Activated CD4-positive, alpha-beta T cell treated with anti-CD3 and anti-CD28 coated beads for 36 hours (primary cell): ENCODE measurements around the gene CFAP20. TPM values are rescaled to one million over a fixed set of nuclear protein-coding genes. Genes with fewer than 3 reads are reported as not detected.
A peak's percentile ranks its signal among the peaks of the same experiment; 100 is the strongest.

Source experiments
- ATAC-seq: fragments of 200-7000 bp; cut with Tn5 transposase; one replicate; pipeline ENCODE4 v1.10.0; 2021; ENCODE audit warnings: mild to moderate bottlenecking, moderate library complexity
- CTCF ChIA-PET: fragments of 350-600 bp; sonication (Branson Sonifier 250); formaldehyde crosslinking; loops from one replicate; lab custom pipeline; 2021; ENCODE audit warnings: antibody characterized with exemption; lab: Charles Lee
- POLR2A ChIA-PET: fragments of 350-600 bp; sonication (Branson Sonifier 250); formaldehyde crosslinking; loops from one replicate; lab custom pipeline; 2021; ENCODE audit warnings: antibody characterized with exemption, inconsistent platforms; lab: Charles Lee
- DNase-seq: peaks from one replicate; pipeline ENCODE4 v3.0.0-alpha.2; 2020
- H3K27ac Mint-ChIP-seq: one replicate; pipeline ENCODE4 v1.8.0; 2021; ENCODE audit warnings: mixed read lengths
- H3K27me3 Mint-ChIP-seq: one replicate; pipeline ENCODE4 v1.8.0; 2021; ENCODE audit warnings: mixed read lengths
- H3K36me3 Mint-ChIP-seq: one replicate; pipeline ENCODE4 v1.8.0; 2021; ENCODE audit warnings: low read depth, mixed read lengths
- H3K4me1 Mint-ChIP-seq: one replicate; pipeline ENCODE4 v1.8.0; 2021; ENCODE audit warnings: mixed read lengths
- H3K4me3 Mint-ChIP-seq: one replicate; pipeline ENCODE4 v1.8.0; 2021; ENCODE audit warnings: mild to moderate bottlenecking, moderate library complexity, mixed read lengths
- H3K9me3 Mint-ChIP-seq: one replicate; pipeline ENCODE4 v1.8.0; 2021; ENCODE audit warnings: low read depth, mixed read lengths
- intact Hi-C, 2 experiments: fragments of 100-400 bp; cut with DNase I in 1 of 2; cut with micrococcal nuclease in 1 of 2; formaldehyde crosslinking; loops; one replicate each; pipeline versions ENCODE4 v1.14.2 to v1.15.1; 2022 to 2024; cut with DNase I, micrococcal nuclease
- total RNA-seq, 2 experiments: library from RNA; stranded (reverse); gene quantifications; one replicate each; pipeline ENCODE4 v1.2.3, GENCODE V29; 2021

The CFAP20 gene
- total RNA-seq, 2 experiments from 2014 or later: 45.9 to 48.7 TPM

DNA sequence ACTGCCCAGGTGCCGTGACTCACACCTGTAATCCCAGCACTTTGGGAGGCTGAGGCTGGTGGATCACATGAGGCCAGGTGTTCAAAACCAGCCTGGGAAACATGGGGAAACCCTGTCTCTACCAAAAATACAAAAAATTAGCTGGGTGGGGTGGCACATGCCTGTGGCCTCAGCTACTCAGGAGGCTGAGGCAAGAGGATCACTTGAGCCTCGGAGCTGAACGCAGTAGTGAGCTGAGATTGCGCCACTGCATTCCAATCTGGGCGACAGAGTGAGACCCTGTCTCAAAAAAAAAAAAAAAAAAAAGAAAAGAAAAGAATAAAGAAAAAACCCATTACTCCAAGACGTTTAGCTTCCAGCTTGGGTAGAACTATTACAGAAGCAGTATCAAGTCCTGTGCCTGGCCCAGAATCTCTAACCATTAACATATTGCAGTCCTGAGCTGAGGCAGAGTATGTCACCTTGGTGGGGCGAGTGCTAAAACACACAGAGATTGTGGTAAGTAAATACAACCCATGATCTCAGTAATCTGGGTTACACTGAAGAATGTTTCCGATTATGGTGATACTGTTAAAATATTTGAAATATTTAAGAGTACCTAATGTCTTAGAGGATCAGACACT is 23.2 kb upstream of the CFAP20 start:
- no peak overlapping the region for H3K4me3 Mint-ChIP-seq
- H3K36me3 Mint-ChIP-seq: peaks cover 2% of the 10 kb centered on the region
- intact Hi-C loops: no loop called here
- ATAC-seq (no peak), DNase-seq (no peak)
- H3K4me1 Mint-ChIP-seq: no peaks in the 10 kb centered on the region
- POLR2A ChIA-PET: no interaction called here
- no peaks in the 10 kb centered on the region for H3K9me3 Mint-ChIP-seq
- no peaks in the 10 kb centered on the region for H3K27me3 Mint-ChIP-seq
- no peak overlapping the region for H3K27ac Mint-ChIP-seq
- CTCF ChIA-PET: interaction anchor here (0.6 kb wide), 1 partner anchor 146 kb away, joined by 4 read pairs; no protein-coding TSS in a partner anchor

DNA sequence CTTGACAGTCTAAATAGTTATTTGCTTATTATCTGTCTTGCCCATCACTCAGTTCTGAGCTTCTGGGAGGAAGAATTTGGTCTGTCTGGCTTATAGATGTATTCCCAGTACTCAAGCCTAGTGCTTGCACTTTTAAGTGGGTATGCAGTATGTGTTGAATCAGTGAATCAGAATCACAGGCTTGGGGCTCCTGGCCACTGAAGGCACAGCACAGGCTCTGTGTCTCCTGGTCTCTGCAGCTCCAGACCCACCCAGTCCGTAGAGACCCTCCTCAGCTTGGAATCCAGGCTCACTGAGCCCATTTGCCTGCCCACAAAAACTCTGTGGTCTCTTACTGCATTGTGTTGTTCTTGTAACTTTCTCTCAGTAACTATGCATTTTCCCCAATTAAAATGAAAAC is 19.3 kb upstream of the CFAP20 start:
- intact Hi-C loops: no loop called here

DNA sequence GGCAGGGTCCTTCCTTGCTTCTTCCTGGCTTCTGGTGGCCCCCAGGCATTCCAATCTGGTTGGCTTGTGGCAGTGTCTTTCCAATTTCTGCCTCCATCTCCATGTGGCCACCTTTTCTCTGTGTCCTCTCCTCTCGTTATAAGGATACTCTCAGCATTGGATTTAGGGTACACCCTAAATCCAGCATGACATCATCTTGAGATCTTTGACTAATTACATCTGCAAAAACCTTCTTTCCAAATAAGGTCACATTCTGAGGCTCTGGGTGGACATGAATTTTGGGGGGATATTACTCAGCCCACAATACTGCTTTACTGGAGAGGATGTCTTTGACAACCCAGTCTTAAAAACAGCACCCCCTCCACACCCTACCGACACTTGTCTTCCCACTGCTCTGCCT is 18.9 kb upstream of the CFAP20 start:
- POLR2A ChIA-PET: no interaction called here
- intact Hi-C loops: no loop called here
- Mint-ChIP-seq H3K9me3 (no peaks in the 10 kb centered on the region), H3K27ac (no peak overlapping the region), H3K4me3 (no peak overlapping the region), H3K36me3 (peaks cover 5% of the 10 kb centered on the region), H3K4me1 (no peaks in the 10 kb centered on the region), H3K27me3 (no peaks in the 10 kb centered on the region)
- ATAC-seq: no peak
- no peak for DNase-seq
- CTCF ChIA-PET: interaction anchor here (1.0 kb wide), 1 partner anchor 51 kb away, joined by 4 read pairs; no protein-coding TSS in a partner anchor

More for the DNA sequence above, 19.3 kb upstream of the CFAP20 start:
- ChIA-PET CTCF (interaction anchor here (1.0 kb wide), 1 partner anchor 51 kb away, joined by 4 read pairs; no protein-coding TSS in a partner anchor), POLR2A (no interaction called here)
- DNase-seq: no peak
- Mint-ChIP-seq H3K9me3 (no peaks in the 10 kb centered on the region), H3K4me1 (no peaks in the 10 kb centered on the region), H3K36me3 (peaks cover 5% of the 10 kb centered on the region), H3K27me3 (no peaks in the 10 kb centered on the region), H3K27ac (no peak overlapping the region), H3K4me3 (no peak overlapping the region)
- ATAC-seq: no peak

DNA sequence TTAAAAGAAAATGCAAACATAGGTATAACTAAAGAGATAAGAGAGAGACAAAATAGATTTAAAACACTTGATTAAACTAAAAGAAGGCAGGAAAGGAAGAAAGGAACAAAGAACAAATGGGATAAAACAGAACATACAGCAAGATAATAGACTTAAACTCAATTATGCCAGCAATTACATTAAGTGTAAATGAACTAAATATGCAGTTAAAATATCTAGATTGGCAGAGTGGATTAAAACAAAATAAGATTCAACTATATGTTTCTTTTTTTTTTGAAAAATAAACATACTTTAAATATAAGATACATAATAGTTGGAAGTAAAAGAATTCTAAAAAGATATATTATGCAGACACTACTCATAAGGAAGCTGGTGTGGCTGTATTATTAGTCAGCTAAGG is 9.7 kb upstream of the CFAP20 start:
- Mint-ChIP-seq H3K4me3 (no peak overlapping the region), H3K9me3 (peaks cover 2% of the 10 kb centered on the region), H3K4me1 (no peaks in the 10 kb centered on the region), H3K36me3 (peaks cover 17% of the 10 kb centered on the region), H3K27me3 (no peaks in the 10 kb centered on the region), H3K27ac (no peak overlapping the region)
- CTCF ChIA-PET: interaction anchor here (1.1 kb wide), 1 partner anchor 17 kb away, joined by 4 read pairs; no protein-coding TSS in a partner anchor
- no peak for DNase-seq
- intact Hi-C loops: no loop called here
- no peak for ATAC-seq
- POLR2A ChIA-PET: no interaction called here

DNA sequence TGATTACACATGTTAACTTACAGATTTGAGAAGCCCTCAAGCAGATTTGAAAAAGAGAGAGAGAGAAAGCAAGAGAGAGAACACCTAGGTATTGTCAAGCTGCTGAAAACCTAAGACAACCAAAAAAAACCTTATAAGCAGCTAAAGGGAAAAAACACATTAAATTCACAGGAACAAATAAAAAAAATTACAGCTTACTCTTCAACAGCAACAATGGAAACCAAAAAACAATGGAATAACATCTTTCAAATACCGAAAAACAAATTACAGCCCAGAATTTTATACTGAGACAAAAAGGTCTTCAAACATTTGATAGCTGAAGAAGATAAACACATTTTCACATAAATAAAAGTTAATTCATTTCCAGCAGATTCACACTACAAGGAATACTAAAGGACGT is 8.4 kb upstream of the CFAP20 start:
- H3K36me3 Mint-ChIP-seq: peaks cover 17% of the 10 kb centered on the region
- ATAC-seq (no peak), DNase-seq (no peak)
- H3K27ac Mint-ChIP-seq: no peak overlapping the region
- no peaks in the 10 kb centered on the region for H3K4me1 Mint-ChIP-seq
- intact Hi-C loops: no loop called here
- CTCF ChIA-PET: interaction anchor here (1.1 to 1.3 kb wide), 2 partner anchors 10 to 16 kb away, joined by 3 to 4 read pairs; no protein-coding TSS in a partner anchor
- no peaks in the 10 kb centered on the region for H3K27me3 Mint-ChIP-seq
- H3K9me3 Mint-ChIP-seq: peaks cover 2% of the 10 kb centered on the region
- POLR2A ChIA-PET: interaction anchor here (0.7 kb wide), 1 partner anchor 24 kb away, joined by 3 read pairs; no protein-coding TSS in a partner anchor
- H3K4me3 Mint-ChIP-seq: no peak overlapping the region

DNA sequence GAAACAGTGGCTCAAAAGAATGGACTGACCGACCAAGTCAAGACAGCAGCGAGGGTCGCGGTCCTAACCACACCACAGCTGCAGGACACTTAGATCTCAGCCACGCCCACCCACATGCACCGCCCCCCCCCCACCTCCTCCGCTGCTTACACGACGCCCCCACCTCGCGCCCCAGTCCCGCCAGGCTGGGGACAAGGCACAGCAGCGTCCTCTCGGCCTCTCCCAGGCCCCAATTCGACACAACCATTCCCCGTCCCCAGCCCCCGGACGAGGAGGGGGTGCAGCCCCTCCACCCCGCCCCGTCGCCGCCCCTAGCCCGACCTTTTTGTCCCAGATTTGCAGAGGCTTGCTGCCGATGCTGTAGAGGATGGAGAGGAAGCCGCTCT is 477 bp downstream of the CFAP20 start:
- Mint-ChIP-seq H3K9me3 (no peaks in the 10 kb centered on the region), H3K4me3 (peak overlapping the region; percentile 75), H3K36me3 (no peaks in the 10 kb centered on the region), H3K27me3 (no peaks in the 10 kb centered on the region), H3K4me1 (peaks cover 44% of the 10 kb centered on the region), H3K27ac (peak overlapping the region; percentile 84)
- DNase-seq (no peak), ATAC-seq (no peak)
- intact Hi-C loops: loop anchor here (1.0 to 5.0 kb wide), 17 partner anchors 70 to 1196 kb away; partner anchors contain the start of genes CSNK2A2 (in 2 of the 2), GINS3 (in 2 of the 2), MMP15 (in 2 of the 2) and ARL2BP (in 1 of the 2)
- POLR2A ChIA-PET: interaction anchor here (1.0 to 1.4 kb wide), 6 partner anchors 31 to 627 kb away, joined by 3 to 6 read pairs (median 4); partner anchors contain the start of genes GINS3 and USB1
- CTCF ChIA-PET: interaction anchor here (0.6 to 1.9 kb wide), 8 partner anchors 9 to 252 kb away, joined by 3 to 6 read pairs (median 3); partner anchors contain the start of gene ZNF319

DNA sequence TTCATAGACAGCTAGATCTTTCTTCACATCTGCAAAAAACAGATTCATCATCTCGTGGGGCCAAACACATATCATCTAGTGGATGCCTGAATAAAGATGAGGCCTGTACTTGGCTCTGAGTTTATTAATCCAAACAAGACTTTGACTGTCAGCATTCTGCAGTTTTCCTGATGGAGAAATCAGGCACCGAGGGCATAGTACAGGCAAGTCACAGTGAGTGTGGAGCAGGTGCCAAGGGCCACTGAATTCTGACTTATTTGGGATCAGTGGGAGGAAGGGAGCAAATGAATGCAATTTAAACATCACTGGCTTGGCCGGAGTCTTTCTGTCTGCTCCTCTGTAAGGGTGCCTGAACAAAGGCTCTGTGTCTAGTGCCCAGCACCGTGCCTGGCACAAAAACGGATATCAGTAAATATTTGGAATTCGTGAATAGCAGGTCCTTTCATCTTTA is 975 bp downstream of the CFAP20 start:
- H3K27ac Mint-ChIP-seq: peak overlapping the region; percentile 61
- POLR2A ChIA-PET: interaction anchor here (0.8 kb wide), 1 partner anchor 105 kb away, joined by 3 read pairs; no protein-coding TSS in a partner anchor
- H3K4me1 Mint-ChIP-seq: peaks cover 44% of the 10 kb centered on the region
- CTCF ChIA-PET: interaction anchor here (0.7 to 1.9 kb wide), 4 partner anchors 9 to 173 kb away, joined by 3 to 4 read pairs (median 4); no protein-coding TSS in a partner anchor
- ATAC-seq (no peak), DNase-seq (no peak)
- no peaks in the 10 kb centered on the region for H3K9me3 Mint-ChIP-seq
- H3K36me3 Mint-ChIP-seq: no peaks in the 10 kb centered on the region
- intact Hi-C loops: loop anchor here (2.0 to 5.0 kb wide), 7 partner anchors 231 to 1196 kb away; partner anchors contain the start of genes ARL2BP (in 1 of the 2), CIAPIN1 (in 1 of the 2), COQ9 (in 1 of the 2) and GINS3 (in 1 of the 2)
- no peaks in the 10 kb centered on the region for H3K27me3 Mint-ChIP-seq
- H3K4me3 Mint-ChIP-seq: peak overlapping the region; percentile 75

DNA sequence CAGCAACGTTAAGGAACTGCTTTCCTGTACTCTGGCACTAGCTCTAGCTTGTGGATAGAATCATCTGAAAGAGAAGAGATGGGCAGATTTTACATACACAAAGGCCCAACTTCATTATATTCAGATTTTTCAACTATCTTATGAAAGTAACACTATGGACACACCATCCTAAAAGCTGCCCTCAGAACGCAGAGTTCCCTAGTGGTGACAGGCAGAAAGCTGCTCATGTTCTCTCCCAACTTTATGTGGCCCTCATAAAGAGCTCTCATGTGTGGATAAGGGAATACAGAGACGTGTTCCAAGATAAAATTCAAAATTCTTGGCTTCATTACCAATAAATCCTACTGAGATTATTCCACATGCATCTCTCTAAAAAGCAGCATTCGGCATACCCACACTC is 1.5 kb downstream of the CFAP20 start:
- H3K36me3 Mint-ChIP-seq: no peaks in the 10 kb centered on the region
- intact Hi-C loops: loop anchor here (2.0 to 5.0 kb wide), 7 partner anchors 230 to 1195 kb away; partner anchors contain the start of genes ARL2BP (in 1 of the 2), CIAPIN1 (in 1 of the 2), COQ9 (in 1 of the 2) and GINS3 (in 1 of the 2)
- no peaks in the 10 kb centered on the region for H3K9me3 Mint-ChIP-seq
- ChIA-PET CTCF (interaction anchor here (0.6 to 1.9 kb wide), 11 partner anchors 10 to 173 kb away, joined by 3 to 5 read pairs (median 3); no protein-coding TSS in a partner anchor), POLR2A (interaction anchor here (0.5 to 0.8 kb wide), 2 partner anchors 52 to 104 kb away, joined by 3 to 6 read pairs; no protein-coding TSS in a partner anchor)
- ATAC-seq (no peak), DNase-seq (no peak)
- H3K27ac Mint-ChIP-seq: peak overlapping the region; percentile 61
- peak overlapping the region; percentile 75 for H3K4me3 Mint-ChIP-seq
- H3K27me3 Mint-ChIP-seq: no peaks in the 10 kb centered on the region
- peaks cover 46% of the 10 kb centered on the region for H3K4me1 Mint-ChIP-seq

DNA sequence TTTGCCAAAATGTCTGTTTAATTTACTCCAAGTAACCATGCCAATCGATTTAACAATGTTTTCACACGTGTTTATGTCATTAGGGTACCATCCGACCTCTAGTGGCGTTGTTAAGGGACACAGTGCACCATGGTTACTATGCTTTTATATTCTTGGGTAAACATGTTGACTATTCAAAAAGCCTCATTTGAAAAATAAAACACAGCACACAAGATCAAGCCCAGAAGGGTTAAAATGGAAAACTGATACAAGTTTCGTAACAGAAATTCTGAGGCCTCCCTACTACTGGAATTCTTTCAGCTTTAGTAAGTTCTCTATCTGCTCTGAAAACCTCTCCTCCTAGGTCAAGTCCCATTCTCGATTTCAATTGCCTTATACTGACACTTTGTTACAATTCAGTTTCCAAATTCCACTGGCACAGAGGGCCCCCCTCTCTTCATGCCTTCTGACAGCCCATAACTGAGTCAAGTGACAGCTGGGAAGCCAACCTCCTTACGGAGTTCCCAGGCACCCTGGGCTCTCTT is 2.1 kb downstream of the CFAP20 start:
- no peak for ATAC-seq
- intact Hi-C loops: loop anchor here (5.0 kb wide), 4 partner anchors 230 to 1195 kb away; partner anchors contain the start of genes CIAPIN1 (in 1 of the 2), COQ9 (in 1 of the 2) and HERPUD1 (in 1 of the 2)
- H3K36me3 Mint-ChIP-seq: no peaks in the 10 kb centered on the region
- POLR2A ChIA-PET: interaction anchor here (0.5 kb wide), 1 partner anchor 51 kb away, joined by 6 read pairs; no protein-coding TSS in a partner anchor
- DNase-seq: peak; percentile 38
- no peaks in the 10 kb centered on the region for H3K9me3 Mint-ChIP-seq
- CTCF ChIA-PET: interaction anchor here (0.6 to 2.7 kb wide), 15 partner anchors 10 to 174 kb away, joined by 3 to 16 read pairs (median 3); no protein-coding TSS in a partner anchor
- H3K27ac Mint-ChIP-seq: peak overlapping the region; percentile 47
- peak overlapping the region; percentile 75 for H3K4me3 Mint-ChIP-seq
- H3K4me1 Mint-ChIP-seq: peaks cover 50% of the 10 kb centered on the region
- no peaks in the 10 kb centered on the region for H3K27me3 Mint-ChIP-seq

DNA sequence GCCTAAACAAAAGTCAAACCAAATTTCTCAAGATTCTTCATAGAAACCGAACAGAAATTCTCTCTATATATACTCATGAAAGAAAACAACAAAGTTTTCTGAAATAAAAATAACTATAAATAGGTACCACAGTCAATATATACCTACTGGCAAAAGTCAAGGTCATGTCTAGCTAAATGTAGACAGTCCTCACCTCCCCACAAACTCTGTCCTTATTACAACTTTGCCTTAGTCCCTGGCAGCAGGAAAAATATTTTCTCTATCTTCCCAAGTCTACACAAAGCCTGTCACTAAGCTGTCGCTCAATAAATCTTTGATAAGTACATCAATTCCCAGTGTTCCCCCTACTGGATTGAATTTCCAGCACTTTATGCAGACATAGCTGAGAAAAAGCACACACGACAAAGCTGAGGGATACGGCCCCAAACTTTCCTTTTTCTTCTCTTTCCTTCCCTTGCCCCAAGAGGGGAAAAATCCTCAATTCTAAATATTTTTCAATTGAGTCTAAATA is 2.7 kb downstream of the CFAP20 start:
- intact Hi-C loops: loop anchor here (1.0 to 5.0 kb wide), 5 partner anchors 106 to 1194 kb away; partner anchors contain the start of genes CIAPIN1 (in 1 of the 2), COQ9 (in 1 of the 2) and HERPUD1 (in 1 of the 2)
- Mint-ChIP-seq H3K9me3 (no peaks in the 10 kb centered on the region), H3K36me3 (no peaks in the 10 kb centered on the region), H3K27me3 (no peaks in the 10 kb centered on the region), H3K27ac (peak overlapping the region; percentile 47), H3K4me1 (peaks cover 56% of the 10 kb centered on the region), H3K4me3 (peak overlapping the region; percentile 75)
- CTCF ChIA-PET: interaction anchor here (0.7 to 2.7 kb wide), 10 partner anchors 10 to 107 kb away, joined by 3 to 16 read pairs (median 4); no protein-coding TSS in a partner anchor
- DNase-seq (no peak), ATAC-seq (no peak)
- POLR2A ChIA-PET: no interaction called here
